ENCODE data around the gene CTXN3.

The CTXN3 gene

GRCh38 chr5:127699416-127699815, 50.5 kb downstream of the CTXN3 start:
- DNase-seq (ENCODE audit: low spot score): no peak

GRCh38 chr5:127700237-127700766, 51.4 kb downstream of the CTXN3 start:
- no peak for DNase-seq (ENCODE audit: low spot score)

GRCh38 chr5:127702434-127702833, 53.6 kb downstream of the CTXN3 start:
- no peak for DNase-seq (ENCODE audit: low spot score)

GRCh38 chr5:127702926-127703561, 54.2 kb downstream of the CTXN3 start, which contains the start of gene CCDC192:
Gene CCDC192 (plus strand): TSS chr5:127703391. CDS start chr5:127703446, 55 bp downstream.
- no peak for DNase-seq (ENCODE audit: low spot score)

GRCh38 chr5:127705120-127705892, 56.4 kb downstream of the CTXN3 start:
- DNase-seq (ENCODE audit: low spot score): peak; percentile 39

GRCh38 chr5:127706691-127707090, 57.8 kb downstream of the CTXN3 start:
- no peak for DNase-seq (ENCODE audit: low spot score)

GRCh38 chr5:127707209-127707608, 58.3 kb downstream of the CTXN3 start:
- DNase-seq (ENCODE audit: low spot score): no peak
